HCT116 (cell line): ENCODE results near the gene PTP4A2. TPM values are rescaled to one million over a fixed set of nuclear protein-coding genes. Genes with fewer than 3 reads are reported as not detected.
A peak's percentile ranks its signal among the peaks of the same experiment; 100 is the strongest.

Source experiments
- ATAC-seq: fragments of 200-7000 bp; cut with Tn5 transposase; 2 replicates; pipeline ENCODE4 v1.9.1; 2020; ENCODE audit warnings: mild to moderate bottlenecking, moderate library complexity
- BruUV-seq: library from RNA; stranded (reverse); fragments of 400-500 nt; replicated peaks from 2 replicates; lab custom pipeline; 2021; lab: Mats Ljungman, UMichigan
- CTCF ChIA-PET: fragments of 300-600 bp; sonication (Branson Sonifier 250); formaldehyde crosslinking; loops from one replicate; lab custom pipeline; 2021; ENCODE audit warnings: antibody characterized with exemption; lab: Charles Lee
- POLR2A ChIA-PET: fragments of 300-600, 350-600 bp; sonication (Branson Sonifier 250); formaldehyde crosslinking; loops from one replicate; lab custom pipeline; 2021; ENCODE audit warnings: antibody characterized with exemption; lab: Charles Lee
- RAD21 ChIA-PET, 2 experiments: fragments of 300-600 bp; sonication (Branson Sonifier 250); formaldehyde crosslinking; loops; one replicate each; lab custom pipeline; 2023; ENCODE audit warnings: low total read pairs in 2 of 2; ENCODE audit not compliant: uncharacterized antibody in 2 of 2, unreplicated experiment in 2 of 2, low non-redundant PET in 1 of 2; lab: Charles Lee
- DNase-seq: peaks from one replicate; pipeline ENCODE4 v3.0.0-alpha.2; 2010; ENCODE audit warnings: low read depth, low spot score
- H2AFZ ChIP-seq: fragments of 200-600 bp; shearing (Covaris generic), sonication (generic); 2 replicates; pipeline ENCODE4 v1.6.1; 2017; ENCODE audit warnings: low read depth, mixed run types, mixed read lengths, antibody characterized with exemption, low read length; ENCODE audit not compliant: poor library complexity, severe bottlenecking
- H3K27ac ChIP-seq: 2 replicates; pipeline ENCODE4 v1.5.1; 2012; ENCODE audit warnings: low read depth, low read length
- H3K27me3 ChIP-seq: fragments of 200-600 bp; sonication (generic); 2 replicates; pipeline ENCODE4 v1.6.1; 2016; ENCODE audit warnings: mixed run types, low read length, mixed read lengths; ENCODE audit not compliant: insufficient read depth
- H3K36me3 ChIP-seq, 2 experiments: fragments of 200-500 bp in 1 of 2; fragments of 200-600 bp in 1 of 2; sonication (Bioruptor generic) in 1 of 2; sonication (generic) in 1 of 2; 2 replicates each; pipeline versions ENCODE4 v1.5.1 to v1.6.1; 2014 to 2016; ENCODE audit warnings: low read length in 2 of 2, inconsistent platforms in 1 of 2, mixed read lengths in 1 of 2, mixed run types in 1 of 2; ENCODE audit not compliant: insufficient read depth in 2 of 2, control insufficient read depth in 1 of 2
- H3K4me1 ChIP-seq, 2 experiments: fragments of 200-600 bp in 1 of 2; sonication (generic) in 1 of 2; 2 replicates each; pipeline versions ENCODE4 v1.5.1 to v1.6.1; 2012 to 2017; ENCODE audit warnings: low read length in 2 of 2, inconsistent platforms in 1 of 2, mild to moderate bottlenecking in 1 of 2, mixed read lengths in 1 of 2, mixed run types in 1 of 2, moderate library complexity in 1 of 2; ENCODE audit not compliant: insufficient read depth in 2 of 2, control insufficient read depth in 1 of 2
- H3K4me2 ChIP-seq: fragments of 200-600 bp; sonication (generic); 2 replicates; pipeline ENCODE4 v1.6.1; 2017; ENCODE audit warnings: mixed run types, low read length, mixed read lengths
- H3K4me3 ChIP-seq, 2 experiments: fragments of 200-600 bp in 1 of 2; sonication (generic) in 1 of 2; replicated peaks in 1 of 2; 2 replicates each; pipeline ENCODE4 v1.5.1; 2011 to 2016; ENCODE audit warnings: low read length in 2 of 2, control low read depth in 1 of 2, low read depth in 1 of 2, mild to moderate bottlenecking in 1 of 2, mixed read lengths in 1 of 2, mixed run types in 1 of 2
- H3K79me2 ChIP-seq: fragments of 200-600 bp; sonication (generic); 2 replicates; pipeline ENCODE4 v1.6.1; 2017; ENCODE audit warnings: mild to moderate bottlenecking, mixed run types, low read length, moderate library complexity, mixed read lengths; ENCODE audit not compliant: insufficient read depth
- H3K9ac ChIP-seq: fragments of 200-600 bp; sonication (generic); 2 replicates; pipeline ENCODE4 v1.6.1; 2016; ENCODE audit warnings: low read length, mixed read lengths
- H3K9me2 ChIP-seq: fragments of 200-600 bp; sonication (generic), shearing (Covaris generic); 2 replicates; pipeline ENCODE4 v1.6.1; 2017; ENCODE audit warnings: mixed run types, mild to moderate bottlenecking, moderate library complexity; ENCODE audit not compliant: insufficient read depth
- H3K9me3 ChIP-seq, 2 experiments: fragments of 200-500 bp in 1 of 2; fragments of 200-600 bp in 1 of 2; sonication (Bioruptor generic) in 1 of 2; sonication (generic) in 1 of 2; 2 replicates each; pipeline ENCODE4 v1.6.1; 2014 to 2017; ENCODE audit warnings: low read length in 2 of 2, mixed read lengths in 2 of 2, inconsistent platforms in 1 of 2, low read depth in 1 of 2, mild to moderate bottlenecking in 1 of 2, mixed run types in 1 of 2, moderate library complexity in 1 of 2; ENCODE audit not compliant: control insufficient read depth in 1 of 2, insufficient read depth in 1 of 2
- H4K20me1 ChIP-seq: fragments of 200-600 bp; sonication (generic), shearing (Covaris generic); 2 replicates; pipeline ENCODE4 v1.6.1; 2017; ENCODE audit warnings: mixed run types, mild to moderate bottlenecking, moderate library complexity; ENCODE audit not compliant: insufficient read depth
- ATF3 ChIP-seq: IDR thresholded peaks from 2 replicates; pipeline ENCODE4 v1.6.1; 2012
- CBX3 ChIP-seq: IDR thresholded peaks from 2 replicates; pipeline ENCODE4 v1.6.1; 2012; ENCODE audit warnings: low read depth
- CEBPB ChIP-seq: IDR thresholded peaks from 2 replicates; pipeline ENCODE4 v1.6.1; 2012; ENCODE audit warnings: low read depth
- CTCF ChIP-seq, 3 experiments: fragments of 200-600 bp in 1 of 3; sonication (generic) in 1 of 3; IDR thresholded peaks in 2 of 3; conservative IDR thresholded peaks in 1 of 3; 2 replicates each; pipeline ENCODE4 v1.5.1; 2012 to 2017; ENCODE audit warnings: low read depth in 2 of 3, low read length in 2 of 3, antibody characterized with exemption in 1 of 3, borderline replicate concordance in 1 of 3, control low read depth in 1 of 3, mild to moderate bottlenecking in 1 of 3, mixed read lengths in 1 of 3, mixed run types in 1 of 3, moderate library complexity in 1 of 3; ENCODE audit not compliant: insufficient read depth in 1 of 3
- EGR1 ChIP-seq: IDR thresholded peaks from 2 replicates; pipeline ENCODE4 v1.6.1; 2012; ENCODE audit warnings: low read depth
- ELF1 ChIP-seq: IDR thresholded peaks from 2 replicates; pipeline ENCODE4 v1.6.1; 2012; ENCODE audit warnings: low read depth, borderline replicate concordance
- EZH2 ChIP-seq: fragments of 200-600 bp; sonication (generic); IDR thresholded peaks from 2 replicates; pipeline ENCODE4 v1.6.1; 2017; ENCODE audit warnings: antibody characterized with exemption, mixed run types
- EZH2phosphoT487 ChIP-seq: fragments of 200-600 bp; IDR thresholded peaks from 2 replicates; pipeline ENCODE4 v1.6.1; 2018; ENCODE audit warnings: antibody characterized with exemption, borderline replicate concordance
- FOSL1 ChIP-seq: IDR thresholded peaks from 2 replicates; pipeline ENCODE4 v1.6.1; 2012; ENCODE audit warnings: low read depth
- JUND ChIP-seq: IDR thresholded peaks from 2 replicates; pipeline ENCODE4 v1.6.1; 2012
- MAX ChIP-seq: IDR thresholded peaks from 2 replicates; pipeline ENCODE4 v1.6.1; 2012
- POLR2A ChIP-seq: IDR thresholded peaks from 2 replicates; pipeline ENCODE4 v1.7.0; 2011; ENCODE audit warnings: borderline replicate concordance; ENCODE audit not compliant: insufficient read depth, insufficient read length; ENCODE audit errors: extremely low read depth
- POLR2AphosphoS5 ChIP-seq: IDR thresholded peaks from 2 replicates; pipeline ENCODE4 v1.6.1; 2011; ENCODE audit warnings: mild to moderate bottlenecking, low read depth, low read length, moderate library complexity
- RAD21 ChIP-seq: IDR thresholded peaks from 2 replicates; pipeline ENCODE4 v1.6.1; 2012; ENCODE audit warnings: low read depth, mild to moderate bottlenecking
- REST ChIP-seq: IDR thresholded peaks from 2 replicates; pipeline ENCODE4 v1.6.1; 2012; ENCODE audit warnings: low read depth
- SIN3A ChIP-seq: IDR thresholded peaks from 2 replicates; pipeline ENCODE4 v1.6.1; 2012; ENCODE audit warnings: low read depth
- SP1 ChIP-seq: IDR thresholded peaks from 2 replicates; pipeline ENCODE4 v1.6.1; 2012; ENCODE audit warnings: low read depth
- SRF ChIP-seq: IDR thresholded peaks from 2 replicates; pipeline ENCODE4 v1.6.1; 2012; ENCODE audit warnings: low read depth
- TCF7L2 ChIP-seq: IDR thresholded peaks from 2 replicates; pipeline ENCODE4 v1.7.0; 2011; ENCODE audit warnings: borderline replicate concordance, inconsistent platforms; ENCODE audit not compliant: insufficient read depth, insufficient read length; ENCODE audit errors: extremely low read depth
- YY1 ChIP-seq: IDR thresholded peaks from 2 replicates; pipeline ENCODE4 v1.6.1; 2011; ENCODE audit warnings: low read length, low read depth, moderate library complexity, mild to moderate bottlenecking; ENCODE audit not compliant: insufficient replicate concordance; ENCODE audit errors: extremely low read depth
- ZFX ChIP-seq: fragments of 450-650 bp; IDR thresholded peaks from 2 replicates; pipeline ENCODE4 v1.6.1; 2017
- ZNF274 ChIP-seq: fragments of 200-500 bp; sonication (Bioruptor generic); IDR thresholded peaks from 2 replicates; pipeline ENCODE4 v1.6.1; 2014; ENCODE audit warnings: mild to moderate bottlenecking, low read depth, low read length, inconsistent platforms
- intact Hi-C: fragments of 100-400 bp; cut with micrococcal nuclease; formaldehyde crosslinking; loops from 2 replicates; pipeline ENCODE4 v1.10.0; 2022
- total RNA-seq: library from RNA; stranded (reverse); gene quantifications from one replicate; pipeline ENCODE4 v1.2.1, GENCODE V29; 2021; ENCODE audit not compliant: unreplicated experiment

Gene PTP4A2
- total RNA-seq, 1 experiment from 2014 or later, result 267 TPM

- BruUV-seq, result TSS peak; percentile 90
- Histone ChIP-seq H3K9me2 (no peaks in the 10 kb centered on the region), H3K4me1 (peaks cover 23 to 33% of the 10 kb centered on the region in 2 experiments), H3K27me3 (no peaks in the 10 kb centered on the region), H4K20me1 (no peaks in the 10 kb centered on the region), H3K36me3 (no peaks in the 10 kb centered on the region), H3K79me2 (no peaks in the 10 kb centered on the region), H3K27ac (peak overlapping the region; percentile 51), H3K9ac (peak overlapping the region; percentile 43), H3K9me3 (no peaks in the 10 kb centered on the region), H3K4me2 (peak overlapping the region; percentile 57), H3K4me3 (no peak overlapping the region), H2AFZ (peak overlapping the region; percentile 71)
- intact Hi-C loops, result no loop called here
- ChIA-PET CTCF (interaction anchor here (0.9 to 2.0 kb wide), 4 partner anchors 8 to 140 kb away, joined by 3 to 15 read pairs (median 4); partner anchors contain the start of gene SPOCD1), POLR2A (interaction anchor here (0.6 to 4.1 kb wide), 4 partner anchors 8 to 17 kb away, joined by 3 to 41 read pairs (median 17); partner anchors contain the start of gene PTP4A2), RAD21 (no interaction called here)
- ATAC-seq, result peak; percentile 39
- peak; percentile 44 for DNase-seq
- TF ChIP-seq POLR2A (no peak), CTCF (IDR thresholded peaks at IDR 0.05 in 2 of 3, conservative IDR thresholded peaks at IDR 0.05 in 1 of 3; ENCODE audit: borderline replicate concordance in 1 of 3, insufficient read depth in 1 of 3, low read depth in 2 of 3, low read length in 2 of 3) (no peak), SRF (no peak), REST (no peak), ZNF274 (no peak), TCF7L2 (no peak), EGR1 (no peak), SP1 (peak; percentile 53), JUND (peak; percentile 47; the same call in 1 of the 2 replicates), SIN3A (no peak), EZH2phosphoT487 (no peak), ELF1 (no peak), CBX3 (no peak), RAD21 (peak; percentile 45), FOSL1 (peak; percentile 59; the same call in 1 of the 2 replicates), EZH2 (no peak), MAX (no peak; the same call in 1 of the 2 replicates), POLR2AphosphoS5 (peak; percentile 78), YY1 (peak; percentile 27), CEBPB (peak; percentile 91), ZFX (no peak; the same call in 1 of the 2 replicates), ATF3 (no peak)
These were observed 18.0 kb upstream of the PTP4A2 start for GRCh38 chr1:31955917-31956736.
